Measurements from ENCODE around the gene ELF1. TPM values are rescaled to one million over a fixed set of nuclear protein-coding genes. Genes with fewer than 3 reads are reported as not detected.
A peak's percentile ranks its signal among the peaks of the same experiment; 100 is the strongest.

Gene ELF1
- total and polyA plus RNA-seq, 2 donors (not counting 3 experiments of a cell fraction or from before 2014, with no cell fraction given): 31.8 to 61.2 TPM

- intact Hi-C loops (cut with micrococcal nuclease) (loop anchor here (2.0 to 10.0 kb wide), 5 partner anchors 141 to 900 kb away; partner anchors contain the start of genes MRPS31, NAA16 and VWA8), dilution Hi-C loops (cut with MboI; ENCODE audit: extremely low pct_ligation_motif_present, low sequenced_read_pairs) (no loop called here)
- Histone ChIP-seq H3K79me2 (ENCODE audit: control insufficient read depth, insufficient read depth, low read length) (peaks cover 47% of the 10 kb centered on the region), H3K27ac (ENCODE audit: insufficient read depth, low read depth, low read length) (peak overlapping the region; percentile 93), H3K9ac (replicated peaks; ENCODE audit: extremely low read depth, insufficient read depth, low read length) (peak overlapping the region; percentile 93), H3K4me3 (replicated peaks in 1 of 3; ENCODE audit: insufficient read depth in 1 of 3, low read depth in 1 of 3, low read length in 3 of 3) (peak overlapping the region; percentile 56 to 96 (median 71)), H2AFZ (ENCODE audit: low read depth, low read length) (peak overlapping the region; percentile 97), H3K4me1 (ENCODE audit: control insufficient read depth, extremely low read depth, insufficient read depth, low read length) (peaks cover 49% of the 10 kb centered on the region), H4K20me1 (replicated peaks; ENCODE audit: control insufficient read depth, extremely low read depth, insufficient read depth, low read length) (no peaks in the 10 kb centered on the region), H3K9me1 (replicated peaks; ENCODE audit: control insufficient read depth, extremely low read depth, insufficient read depth, low read length) (no peaks in the 10 kb centered on the region), H3K9me3 (replicated peaks; ENCODE audit: control insufficient read depth, insufficient read depth, low read length) (no peaks in the 10 kb centered on the region), H3K36me3 (ENCODE audit: control insufficient read depth in 2 of 2, extremely low read depth in 1 of 2, insufficient read depth in 2 of 2, low read length in 2 of 2) (peaks cover 5 to 9% of the 10 kb centered on the region in 2 experiments), H3K27me3 (ENCODE audit: control insufficient read depth in 2 of 2, insufficient read depth in 2 of 2, low read length in 2 of 2) (no peaks in the 10 kb centered on the region), H3K4me2 (ENCODE audit: insufficient read depth, low read length) (peak overlapping the region; percentile 98)
- CTCF ChIA-PET: interaction anchor here (0.9 to 1.2 kb wide), 3 partner anchors 87 to 141 kb away, joined by 3 to 5 read pairs (median 4); no protein-coding TSS in a partner anchor
- BruUV-seq (replicated peaks): TSS peak; percentile 37
- DNase-seq (ENCODE audit: low read depth, low spot score) (peak; percentile 84), FAIRE-seq (peak; percentile 4)
- TF ChIP-seq FOS (IDR thresholded peaks at IDR 0.05; ENCODE audit: borderline replicate concordance, insufficient read depth, low read length): no peak
- TF ChIP-seq POLR2AphosphoS5 (IDR thresholded peaks at IDR 0.05; ENCODE audit: insufficient read depth, low read depth, low read length): no peak
- no peak for TF ChIP-seq POLR2A (IDR thresholded peaks at IDR 0.05; ENCODE audit: low read depth, low read length)
- TF ChIP-seq EZH2 (IDR thresholded peaks at IDR 0.05; ENCODE audit: borderline replicate concordance, low read depth, low read length, severe bottlenecking): no peak
- TF ChIP-seq CTCF (IDR thresholded peaks at IDR 0.05; ENCODE audit: extremely low read depth in 1 of 2, insufficient read depth in 1 of 2, low read depth in 1 of 2, low read length in 2 of 2): no peak
- no peak for TF ChIP-seq MAX (IDR thresholded peaks at IDR 0.05; ENCODE audit: insufficient read depth, insufficient read length)
- no peak for TF ChIP-seq MYC (IDR thresholded peaks at IDR 0.05; ENCODE audit: low read depth, low read length)
- no peak for TF ChIP-seq JUN (IDR thresholded peaks at IDR 0.05; ENCODE audit: borderline replicate concordance, insufficient read depth, insufficient read length, low read depth)
- TF ChIP-seq GATA2 (IDR thresholded peaks at IDR 0.05; ENCODE audit: insufficient read depth, insufficient read length, low read depth, low read length): no peak
- POLR2A ChIA-PET: no interaction called here
Measured at GRCh38 chr13:41061914-41062837, 43.1 kb upstream of the ELF1 start.
